B cell (primary cell): ENCODE measurements around the gene GGA2. TPM values are rescaled to one million over a fixed set of nuclear protein-coding genes. Genes with fewer than 3 reads are reported as not detected.

Experiments used
- ATAC-seq: fragments of 200-7000 bp; cut with Tn5 transposase; one replicate; pipeline ENCODE4 v1.10.0; 2021; ENCODE audit warnings: low read depth, mild to moderate bottlenecking, moderate number of reproducible peaks, moderate library complexity
- CTCF ChIA-PET: fragments of 350-600 bp; sonication (Branson Sonifier 250); formaldehyde crosslinking; loops from one replicate; lab custom pipeline; 2021; ENCODE audit warnings: antibody characterized with exemption, inconsistent platforms; lab: Charles Lee
- POLR2A ChIA-PET: fragments of 350-600 bp; sonication (Branson Sonifier 250); formaldehyde crosslinking; loops from one replicate; lab custom pipeline; 2021; ENCODE audit warnings: antibody characterized with exemption; lab: Charles Lee
- DNase-seq: peaks from one replicate; pipeline ENCODE4 v3.0.0; 2013
- H2AFZ ChIP-seq: 2 replicates; pipeline ENCODE4 v1.6.1; 2012; ENCODE audit warnings: mild to moderate bottlenecking, low read depth, low read length; ENCODE audit not compliant: insufficient read depth, poor library complexity, severe bottlenecking
- H3K27ac ChIP-seq, 2 donors: 1 replicate in 1 of 2; 2 replicates in 1 of 2; pipeline ENCODE4 v1.5.1; 2012 to 2013; ENCODE audit warnings: low read length in 2 of 2, mild to moderate bottlenecking in 2 of 2, moderate library complexity in 1 of 2
- H3K27me3 ChIP-seq, 4 experiments: fragments of 200-600 bp in 1 of 4; sonication (generic) in 1 of 4; replicated peaks in 1 of 4; 1 replicate in 2 of 4; 2 replicates in 2 of 4; pipeline versions ENCODE4 v1.6.1 to v1.7.0; 2013 to 2016; ENCODE audit warnings: low read length in 3 of 4, mild to moderate bottlenecking in 2 of 4, mixed read lengths in 1 of 4, moderate library complexity in 1 of 4; ENCODE audit not compliant: insufficient read depth in 4 of 4, control insufficient read depth in 3 of 4; ENCODE audit errors: control extremely low read depth in 1 of 4
- H3K36me3 ChIP-seq, 2 experiments: replicated peaks in 1 of 2; 1 replicate in 1 of 2; 2 replicates in 1 of 2; pipeline versions ENCODE4 v1.6.1 to v1.7.1; 2013; ENCODE audit warnings: low read length in 1 of 2; ENCODE audit not compliant: insufficient read depth in 2 of 2, control insufficient read depth in 1 of 2; ENCODE audit errors: control extremely low read depth in 1 of 2, extremely low read depth in 1 of 2
- H3K4me1 ChIP-seq, 2 donors: fragments of 200-600 bp in 1 of 2; sonication (generic) in 1 of 2; 1 replicate in 1 of 2; 2 replicates in 1 of 2; pipeline versions ENCODE4 v1.5.1 to v1.6.1; 2013 to 2017; ENCODE audit warnings: low read length in 2 of 2; ENCODE audit not compliant: control insufficient read depth in 2 of 2, insufficient read depth in 2 of 2
- H3K4me2 ChIP-seq: replicated peaks from 2 replicates; pipeline ENCODE3; 2012; ENCODE audit warnings: mild to moderate bottlenecking, low read depth, low read length; ENCODE audit not compliant: poor library complexity, severe bottlenecking
- H3K4me3 ChIP-seq, 5 experiments: fragments of 200-600 bp in 1 of 5; sonication (generic) in 1 of 5; 1 replicate in 3 of 5; 2 replicates in 2 of 5; pipeline versions ENCODE4 v1.5.1 to v1.7.0; 2011 to 2016; ENCODE audit warnings: low read length in 4 of 5, mild to moderate bottlenecking in 4 of 5, low read depth in 2 of 5, control low read depth in 1 of 5, moderate library complexity in 1 of 5; ENCODE audit not compliant: insufficient read depth in 1 of 5; ENCODE audit errors: control extremely low read depth in 1 of 5, extremely low read depth in 1 of 5
- H3K79me2 ChIP-seq: fragments of 200-600 bp; sonication (generic); one replicate; pipeline ENCODE4 v1.6.0; 2016; ENCODE audit warnings: low read length; ENCODE audit not compliant: control insufficient read depth, insufficient read depth
- H3K9ac ChIP-seq: fragments of 200-600 bp; sonication (generic); 2 replicates; pipeline ENCODE4 v1.6.1; 2017; ENCODE audit warnings: mild to moderate bottlenecking, low read length, moderate library complexity
- H3K9me3 ChIP-seq, 3 donors: one replicate each; pipeline versions ENCODE4 v1.6.1 to v1.7.1; 2013; ENCODE audit warnings: low read length in 2 of 3; ENCODE audit not compliant: control insufficient read depth in 2 of 3, insufficient read depth in 1 of 3; ENCODE audit errors: control extremely low read depth in 1 of 3
- H4K20me1 ChIP-seq: 2 replicates; pipeline ENCODE4 v1.6.0; 2012; ENCODE audit warnings: mild to moderate bottlenecking, low read length; ENCODE audit not compliant: insufficient read depth, control insufficient read depth, poor library complexity, severe bottlenecking
- H3K27ac Mint-ChIP-seq: one replicate; pipeline ENCODE4 v1.8.0; 2021; ENCODE audit warnings: mixed read lengths
- H3K27me3 Mint-ChIP-seq: one replicate; pipeline ENCODE4 v1.8.0; 2021; ENCODE audit warnings: mixed read lengths
- H3K4me1 Mint-ChIP-seq: one replicate; pipeline ENCODE4 v1.8.0; 2021; ENCODE audit warnings: mixed read lengths
- H3K4me3 Mint-ChIP-seq: one replicate; pipeline ENCODE4 v1.8.0; 2021; ENCODE audit warnings: mixed read lengths
- H3K9me3 Mint-ChIP-seq: one replicate; pipeline ENCODE4 v1.8.0; 2022; ENCODE audit warnings: mixed read lengths; ENCODE audit not compliant: insufficient read depth
- CTCF ChIP-seq: fragments of 200-600 bp; IDR thresholded peaks from one replicate; pipeline ENCODE4 v1.8.0; 2022; ENCODE audit warnings: antibody characterized with exemption, mild to moderate bottlenecking
- EZH2 ChIP-seq: IDR thresholded peaks from 2 replicates; pipeline ENCODE4 v1.6.1; 2012; ENCODE audit warnings: borderline replicate concordance, low read depth, mild to moderate bottlenecking, moderate library complexity, low read length; ENCODE audit not compliant: insufficient read depth, poor library complexity, severe bottlenecking
- whole genome bisulfite sequencing: methylation state at CpG from one replicate; pipeline ENCODE4 v1.1.5; 2013; ENCODE audit warnings: missing lambda C conversion rate; ENCODE audit not compliant: insufficient coverage; 5-methylcytosine and 5-hydroxymethylcytosine counted together
- intact Hi-C: fragments of 100-400 bp; cut with micrococcal nuclease; formaldehyde crosslinking; loops from one replicate; pipeline ENCODE4 v1.10.0; 2022
- polyA plus RNA-seq: library from polyadenylated mRNA; depleted of rRNA; stranded (reverse); fragments of >200 nt; gene quantifications from 2 replicates; pipeline ENCODE4 v1.2.3, GENCODE V29; 2012
- total RNA-seq, 2 donors: library from RNA; stranded (reverse); fragments of 120-200 nt in 1 of 2; gene quantifications; 1 replicate in 1 of 2; 2 replicates in 1 of 2; pipeline versions ENCODE4 v1.2.3 to v1.2.4, GENCODE V29; 2013 to 2022

GGA2 gene
- total and polyA plus RNA-seq, 2 donors (not counting 1 experiment from before 2014, with no cell fraction given), result 227 to 832 TPM

GRCh38 chr16:23530062-23530461, 19.8 kb upstream of the GGA2 start:
- CTCF ChIA-PET, result interaction anchor here (0.8 kb wide), 1 partner anchor 9 kb away, joined by 3 read pairs; no protein-coding TSS in a partner anchor

More at GRCh38 chr16:23530062-23530461, 19.8 kb upstream of the GGA2 start:
- peaks cover 0 to 43% of the 10 kb centered on the region in 2 experiments for H3K36me3 ChIP-seq
- H3K9ac ChIP-seq, result no peak overlapping the region
- H3K4me3 ChIP-seq, result no peak overlapping the region
- Mint-ChIP-seq H3K9me3 (no peaks in the 10 kb centered on the region), H3K27me3 (no peaks in the 10 kb centered on the region), H3K27ac (no peak overlapping the region), H3K4me1 (no peaks in the 10 kb centered on the region), H3K4me3 (no peak overlapping the region)
- 100% methylated on average over 1 of the region's 5 CpGs for WGBS
- no peak for TF ChIP-seq EZH2
- no peak for TF ChIP-seq CTCF
- H3K27me3 ChIP-seq, result no peaks in the 10 kb centered on the region
- no peak overlapping the region for H3K4me2 ChIP-seq
- peaks cover under 1% of the 10 kb centered on the region for H3K79me2 ChIP-seq
- no peak for ATAC-seq
- DNase-seq, result no peak
- intact Hi-C loops, result no loop called here
- POLR2A ChIA-PET, result no interaction called here
- H3K4me1 ChIP-seq, result no peaks in the 10 kb centered on the region
- no peaks in the 10 kb centered on the region for H4K20me1 ChIP-seq
- no peak overlapping the region for H3K27ac ChIP-seq
- no peaks in the 10 kb centered on the region for H3K9me3 ChIP-seq
- H2AFZ ChIP-seq, result no peak overlapping the region
